Neural cell (in vitro differentiated cells): ENCODE measurements around the gene IRF4.
"Not testable (repeated sequence)": the region's sequence is repeated elsewhere in the genome, so short reads cannot be mapped to it uniquely, and the experiment has no call there.

Experiments
- EP300 ChIP-seq: fragments of 450-650 bp; conservative IDR thresholded peaks from 2 replicates; pipeline ENCODE4 v1.6.1; 2014; ENCODE audit warnings: antibody characterized with exemption, mild to moderate bottlenecking, moderate library complexity; ENCODE audit not compliant: poor library complexity, severe bottlenecking
- RAD21 ChIP-seq: fragments of 450-650 bp; conservative IDR thresholded peaks from 2 replicates; pipeline ENCODE4 v1.6.1; 2014; ENCODE audit warnings: antibody characterized with exemption, mild to moderate bottlenecking, moderate library complexity

- TF ChIP-seq RAD21, EP300: not testable (repeated sequence)
Measured at GRCh38 chr6:426198-426738, 34.7 kb downstream of the IRF4 start.
